ENCODE measurements around the gene CHI3L2. TPM values are rescaled to one million over a fixed set of nuclear protein-coding genes. Genes with fewer than 3 reads are reported as not detected.

CHI3L2 gene
- total RNA-seq, 1 donor from 2014 or later, result 0.23 TPM

GRCh38 chr1:111218701-111219556 lies 8.6 kb upstream of the CHI3L2 start:
- DNase-seq (ENCODE audit: low spot score) (no peak), ATAC-seq (no peak)

GRCh38 chr1:111219557-111220286 lies 7.8 kb upstream of the CHI3L2 start:
- no peak for DNase-seq (ENCODE audit: low spot score)

GRCh38 chr1:111220302-111220890 lies 7.1 kb upstream of the CHI3L2 start:
- DNase-seq (ENCODE audit: low spot score) (no peak), ATAC-seq (no peak)

More at GRCh38 chr1:111219557-111220286, 7.8 kb upstream of the CHI3L2 start:
- ATAC-seq, result no peak

GRCh38 chr1:111221276-111221632 lies 6.3 kb upstream of the CHI3L2 start:
- ATAC-seq, result no peak
- DNase-seq (ENCODE audit: low spot score), result no peak

- peak; percentile 7 for ATAC-seq
These were observed 5.8 kb upstream of the CHI3L2 start for GRCh38 chr1:111221633-111222291.

GRCh38 chr1:111222308-111223125 lies 5.0 kb upstream of the CHI3L2 start:
- DNase-seq (ENCODE audit: low spot score) (peak; percentile 75), ATAC-seq (peak; percentile 99)

More at GRCh38 chr1:111221633-111222291, 5.8 kb upstream of the CHI3L2 start:
- DNase-seq (ENCODE audit: low spot score), result no peak

GRCh38 chr1:111223126-111223685 lies 4.3 kb upstream of the CHI3L2 start:
- no peak for ATAC-seq
- no peak for DNase-seq (ENCODE audit: low spot score)

- DNase-seq (ENCODE audit: low spot score) (no peak), ATAC-seq (no peak)
These were observed 2.4 kb upstream of the CHI3L2 start for GRCh38 chr1:111225091-111225490.

GRCh38 chr1:111225717-111226400 lies 1.7 kb upstream of the CHI3L2 start:
- no peak for ATAC-seq
- no peak for DNase-seq (ENCODE audit: low spot score)

GRCh38 chr1:111227851-111228747 lies 586 bp downstream of the CHI3L2 start:
- no peak for DNase-seq (ENCODE audit: low spot score)
- no peak for ATAC-seq

GRCh38 chr1:111228748-111229126 lies 1.2 kb downstream of the CHI3L2 start:
- ATAC-seq (no peak), DNase-seq (ENCODE audit: low spot score) (no peak)

GRCh38 chr1:111232134-111232533 lies 4.6 kb downstream of the CHI3L2 start:
- ATAC-seq, result no peak

GRCh38 chr1:111234258-111234657 lies 6.7 kb downstream of the CHI3L2 start:
- DNase-seq (ENCODE audit: low spot score), result no peak

More at GRCh38 chr1:111232134-111232533, 4.6 kb downstream of the CHI3L2 start:
- DNase-seq (ENCODE audit: low spot score), result no peak

GRCh38 chr1:111234866-111235265 lies 7.4 kb downstream of the CHI3L2 start:
- DNase-seq (ENCODE audit: low spot score) (no peak), ATAC-seq (no peak)

More at GRCh38 chr1:111234258-111234657, 6.7 kb downstream of the CHI3L2 start:
- ATAC-seq, result no peak

GRCh38 chr1:111236379-111236778 lies 8.9 kb downstream of the CHI3L2 start:
- ATAC-seq (no peak), DNase-seq (ENCODE audit: low spot score) (no peak)

- no peak for DNase-seq (ENCODE audit: low spot score)
- ATAC-seq, result no peak
These were observed 9.3 kb downstream of the CHI3L2 start for GRCh38 chr1:111236806-111237205.

- no peak for DNase-seq (ENCODE audit: low spot score)
These were observed 10.7 kb downstream of the CHI3L2 start for GRCh38 chr1:111238056-111238795.

GRCh38 chr1:111241797-111242196 lies 14.3 kb downstream of the CHI3L2 start:
- ATAC-seq (no peak), DNase-seq (ENCODE audit: low spot score) (no peak)

More at GRCh38 chr1:111238056-111238795, 10.7 kb downstream of the CHI3L2 start:
- no peak for ATAC-seq

Data from left lobe of liver (tissue), 2 donors.